Measurements from ENCODE around the gene CACNA1S.

GRCh38 chr1:201044119-201044518 lies 68.1 kb downstream of the CACNA1S start:
- TF ChIP-seq NRF1 (IDR thresholded peaks at IDR 0.05; ENCODE audit: low read depth, low read length), result no peak
- no peak; a peak in 1 of 4 replicates for TF ChIP-seq RAD21 (IDR thresholded peaks at IDR 0.05 in 1 of 2, conservative IDR thresholded peaks at IDR 0.05 in 1 of 2; ENCODE audit: low read depth in 2 of 2, low read length in 2 of 2)
- TF ChIP-seq YY1 (IDR thresholded peaks at IDR 0.05; ENCODE audit: low read depth, low read length), result no peak
- TF ChIP-seq ASH2L (IDR thresholded peaks at IDR 0.05; ENCODE audit: low read length), result no peak
- no peak for TF ChIP-seq MAX (IDR thresholded peaks at IDR 0.05)
- TF ChIP-seq CTCF (IDR thresholded peaks at IDR 0.05; ENCODE audit: control extremely low read depth in 1 of 3, insufficient read depth in 1 of 3, low read depth in 1 of 3, low read length in 3 of 3), result no peak
- no peak for TF ChIP-seq POLR2A (IDR thresholded peaks at IDR 0.05; ENCODE audit: control extremely low read depth in 1 of 2, low read depth in 2 of 2, low read length in 2 of 2)
- TF ChIP-seq CREB1 (IDR thresholded peaks at IDR 0.05), result no peak
- no peak for TF ChIP-seq RBBP5 (IDR thresholded peaks at IDR 0.05; ENCODE audit: borderline replicate concordance, low read depth, low read length)
- TF ChIP-seq EZH2 (IDR thresholded peaks at IDR 0.05; ENCODE audit: low read depth, low read length, severe bottlenecking), result no peak
- no peak for TF ChIP-seq POLR2AphosphoS5 (IDR thresholded peaks at IDR 0.05; ENCODE audit: low read depth, low read length)
- no peak for TF ChIP-seq POU5F1 (IDR thresholded peaks at IDR 0.05; ENCODE audit: low read depth, low read length)
- no peak for TF ChIP-seq USF2 (IDR thresholded peaks at IDR 0.05; ENCODE audit: low read length)

Data from H1 (cell line).